Vagina (tissue), 2 donors: Measurements from ENCODE around the gene PRKAG2. TPM values are rescaled to one million over a fixed set of nuclear protein-coding genes. Genes with fewer than 3 reads are reported as not detected.

Experiments used
- DNase-seq, 2 donors: peaks; one replicate each; pipeline ENCODE4 v3.0.0-alpha.2; 2017; ENCODE audit errors: extremely low spot score in 2 of 2
- H3K27ac ChIP-seq: fragments of 200-600 bp; sonication (generic); one replicate; pipeline ENCODE4 v1.5.1; 2019
- H3K27me3 ChIP-seq: fragments of 200-600 bp; sonication (generic); one replicate; pipeline ENCODE4 v1.5.1; 2019
- H3K36me3 ChIP-seq, 2 donors: fragments of 200-600 bp; sonication (generic); one replicate each; pipeline ENCODE4 v1.5.1; 2017 to 2019
- H3K4me1 ChIP-seq: fragments of 200-600 bp; sonication (generic); one replicate; pipeline ENCODE4 v1.5.1; 2019
- H3K4me3 ChIP-seq, 2 donors: fragments of 200-600 bp; sonication (generic); 1 replicate in 1 of 2; 2 replicates in 1 of 2; pipeline ENCODE4 v1.5.1; 2016 to 2019
- H3K9me3 ChIP-seq: fragments of 200-600 bp; sonication (generic); one replicate; pipeline ENCODE4 v1.5.1; 2019
- POLR2A ChIP-seq, 2 donors: fragments of 450-650 bp; IDR thresholded peaks; one replicate each; pipeline ENCODE4 v1.6.1; 2017; ENCODE audit warnings: antibody characterized with exemption in 2 of 2, mild to moderate bottlenecking in 2 of 2, moderate library complexity in 2 of 2
- POLR2AphosphoS5 ChIP-seq, 2 donors: sonication (generic); formaldehyde crosslinking; IDR thresholded peaks; one replicate each; pipeline ENCODE4 v1.9.0; 2017; ENCODE audit warnings: antibody characterized with exemption in 2 of 2, mild to moderate bottlenecking in 2 of 2, low read depth in 1 of 2; ENCODE audit not compliant: insufficient read depth in 1 of 2
- intact Hi-C: fragments of 100-400 bp; cut with DNase I; formaldehyde crosslinking; loops from one replicate; pipeline ENCODE4 v1.15.1; 2023
- total RNA-seq: library from RNA; depleted of rRNA; stranded (reverse); fragments of >200 nt; gene quantifications from one replicate; pipeline ENCODE4 v1.2.3, GENCODE V29; 2016
- TF ChIP-seq, protein P1 (sequence below), 3 experiments: fragments of 450-650 bp in 2 of 3; fragments of 200-600 bp in 1 of 3; sonication (generic) in 1 of 3; IDR thresholded peaks; one replicate each; pipeline ENCODE4 v1.5.1; 2017 to 2019; ENCODE audit warnings: antibody characterized with exemption in 3 of 3, mild to moderate bottlenecking in 2 of 3, moderate library complexity in 2 of 3

Gene PRKAG2
- total RNA-seq, 1 donor from 2014 or later = 25.0 TPM

DNA sequence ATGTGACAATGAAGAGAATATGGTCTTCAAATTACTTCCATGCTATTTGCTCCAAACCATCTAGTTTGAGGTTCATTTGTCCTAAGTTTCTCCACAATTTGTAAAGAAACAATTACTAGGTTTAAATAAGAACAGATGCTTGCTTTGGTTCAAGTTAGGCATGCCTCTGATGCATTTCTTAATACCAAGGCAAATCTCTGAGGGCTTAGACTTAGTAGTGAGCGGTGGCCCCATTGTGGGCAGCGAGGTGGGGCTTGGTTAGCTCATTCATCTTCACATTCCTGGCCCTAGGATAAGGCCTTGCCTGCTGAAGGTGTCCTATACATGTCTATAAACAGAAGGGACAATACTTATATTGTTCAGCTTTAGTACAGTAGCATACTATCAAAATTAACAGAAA lies 304.8 kb downstream of the PRKAG2 start:
- H3K27ac ChIP-seq = no peak overlapping the region
- H3K4me1 ChIP-seq = peaks cover 7% of the 10 kb centered on the region
- no peaks in the 10 kb centered on the region for H3K27me3 ChIP-seq
- peak in 1 of 2 donors; percentile 16 for DNase-seq
- H3K9me3 ChIP-seq = no peaks in the 10 kb centered on the region
- H3K4me3 ChIP-seq = no peak overlapping the region
- H3K36me3 ChIP-seq = no peaks in the 10 kb centered on the region
- intact Hi-C loops = no loop called here
- TF ChIP-seq POLR2A (IDR thresholded peaks at IDR 0.05) (no peak), POLR2AphosphoS5 (IDR thresholded peaks at IDR 0.05; ENCODE audit: insufficient read depth in 1 of 2, low read depth in 1 of 2) (no peak)
- TF ChIP-seq, protein P1, sequence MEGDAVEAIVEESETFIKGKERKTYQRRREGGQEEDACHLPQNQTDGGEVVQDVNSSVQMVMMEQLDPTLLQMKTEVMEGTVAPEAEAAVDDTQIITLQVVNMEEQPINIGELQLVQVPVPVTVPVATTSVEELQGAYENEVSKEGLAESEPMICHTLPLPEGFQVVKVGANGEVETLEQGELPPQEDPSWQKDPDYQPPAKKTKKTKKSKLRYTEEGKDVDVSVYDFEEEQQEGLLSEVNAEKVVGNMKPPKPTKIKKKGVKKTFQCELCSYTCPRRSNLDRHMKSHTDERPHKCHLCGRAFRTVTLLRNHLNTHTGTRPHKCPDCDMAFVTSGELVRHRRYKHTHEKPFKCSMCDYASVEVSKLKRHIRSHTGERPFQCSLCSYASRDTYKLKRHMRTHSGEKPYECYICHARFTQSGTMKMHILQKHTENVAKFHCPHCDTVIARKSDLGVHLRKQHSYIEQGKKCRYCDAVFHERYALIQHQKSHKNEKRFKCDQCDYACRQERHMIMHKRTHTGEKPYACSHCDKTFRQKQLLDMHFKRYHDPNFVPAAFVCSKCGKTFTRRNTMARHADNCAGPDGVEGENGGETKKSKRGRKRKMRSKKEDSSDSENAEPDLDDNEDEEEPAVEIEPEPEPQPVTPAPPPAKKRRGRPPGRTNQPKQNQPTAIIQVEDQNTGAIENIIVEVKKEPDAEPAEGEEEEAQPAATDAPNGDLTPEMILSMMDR (IDR thresholded peaks at IDR 0.05) = no peak

DNA sequence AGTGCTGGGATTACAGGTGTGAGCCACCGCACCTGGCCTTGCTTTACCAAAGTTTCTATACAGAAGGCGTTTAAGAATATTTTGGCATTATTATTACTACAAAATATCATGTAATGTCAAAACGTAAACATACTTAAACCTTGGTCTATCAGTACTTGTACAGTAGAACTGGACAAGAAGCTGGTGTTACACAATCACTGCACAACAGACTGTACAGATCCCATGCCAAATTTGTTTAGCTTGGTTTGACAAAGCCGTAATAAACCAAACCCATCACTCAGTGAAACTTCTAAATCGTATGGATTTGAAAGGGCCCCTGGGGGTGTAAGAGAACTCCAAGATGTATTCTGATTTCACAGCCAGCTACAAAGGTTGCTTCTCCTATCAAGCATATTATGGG lies 305.4 kb downstream of the PRKAG2 start:
- no peaks in the 10 kb centered on the region for H3K36me3 ChIP-seq

DNA sequence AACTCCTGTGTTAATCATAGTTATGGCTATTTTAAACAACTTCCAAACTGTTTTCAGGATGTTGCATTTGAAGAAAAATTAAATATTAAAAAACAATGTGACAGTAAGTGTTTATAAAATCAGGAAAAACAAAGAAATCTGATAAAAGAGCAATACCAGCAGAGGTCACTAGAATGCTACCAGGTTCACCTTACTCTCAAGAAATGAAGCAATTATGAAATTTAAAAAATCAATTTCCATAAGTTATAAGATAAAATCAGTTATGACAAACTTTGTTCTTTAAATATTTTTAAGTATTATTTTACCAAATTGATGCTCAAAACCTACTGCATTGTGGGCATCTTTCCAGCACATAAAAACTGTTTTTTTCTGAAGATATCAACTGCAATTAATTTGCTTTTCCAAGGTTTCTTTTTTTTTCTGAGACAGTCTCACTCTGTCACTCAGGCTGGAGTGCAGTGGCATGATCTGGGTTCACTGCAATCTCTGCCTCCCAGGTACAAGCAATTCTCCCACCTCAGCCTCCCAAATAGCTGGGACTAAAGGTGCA lies 306.5 kb downstream of the PRKAG2 start:
- intact Hi-C loops = no loop called here
- DNase-seq = no peak
- TF ChIP-seq, protein P1 (IDR thresholded peaks at IDR 0.05) = peak in 1 of 3 experiments; percentile 15
- TF ChIP-seq POLR2A (IDR thresholded peaks at IDR 0.05) = no peak
- H3K27ac ChIP-seq = no peak overlapping the region
- peaks cover 18% of the 10 kb centered on the region for H3K4me1 ChIP-seq
- H3K9me3 ChIP-seq = no peaks in the 10 kb centered on the region
- H3K27me3 ChIP-seq = no peaks in the 10 kb centered on the region
- no peak overlapping the region for H3K4me3 ChIP-seq
- no peaks in the 10 kb centered on the region for H3K36me3 ChIP-seq

More for the DNA sequence above, 305.4 kb downstream of the PRKAG2 start:
- no peak overlapping the region for H3K4me3 ChIP-seq
- H3K9me3 ChIP-seq = no peaks in the 10 kb centered on the region
- H3K4me1 ChIP-seq = peaks cover 13% of the 10 kb centered on the region
- no peak overlapping the region for H3K27ac ChIP-seq
- TF ChIP-seq POLR2A (IDR thresholded peaks at IDR 0.05) (no peak), POLR2AphosphoS5 (IDR thresholded peaks at IDR 0.05; ENCODE audit: insufficient read depth in 1 of 2, low read depth in 1 of 2) (no peak)
- TF ChIP-seq, protein P1 (IDR thresholded peaks at IDR 0.05) = no peak
- intact Hi-C loops = no loop called here
- no peaks in the 10 kb centered on the region for H3K27me3 ChIP-seq
- DNase-seq = peak in 1 of 2 donors; percentile 25

DNA sequence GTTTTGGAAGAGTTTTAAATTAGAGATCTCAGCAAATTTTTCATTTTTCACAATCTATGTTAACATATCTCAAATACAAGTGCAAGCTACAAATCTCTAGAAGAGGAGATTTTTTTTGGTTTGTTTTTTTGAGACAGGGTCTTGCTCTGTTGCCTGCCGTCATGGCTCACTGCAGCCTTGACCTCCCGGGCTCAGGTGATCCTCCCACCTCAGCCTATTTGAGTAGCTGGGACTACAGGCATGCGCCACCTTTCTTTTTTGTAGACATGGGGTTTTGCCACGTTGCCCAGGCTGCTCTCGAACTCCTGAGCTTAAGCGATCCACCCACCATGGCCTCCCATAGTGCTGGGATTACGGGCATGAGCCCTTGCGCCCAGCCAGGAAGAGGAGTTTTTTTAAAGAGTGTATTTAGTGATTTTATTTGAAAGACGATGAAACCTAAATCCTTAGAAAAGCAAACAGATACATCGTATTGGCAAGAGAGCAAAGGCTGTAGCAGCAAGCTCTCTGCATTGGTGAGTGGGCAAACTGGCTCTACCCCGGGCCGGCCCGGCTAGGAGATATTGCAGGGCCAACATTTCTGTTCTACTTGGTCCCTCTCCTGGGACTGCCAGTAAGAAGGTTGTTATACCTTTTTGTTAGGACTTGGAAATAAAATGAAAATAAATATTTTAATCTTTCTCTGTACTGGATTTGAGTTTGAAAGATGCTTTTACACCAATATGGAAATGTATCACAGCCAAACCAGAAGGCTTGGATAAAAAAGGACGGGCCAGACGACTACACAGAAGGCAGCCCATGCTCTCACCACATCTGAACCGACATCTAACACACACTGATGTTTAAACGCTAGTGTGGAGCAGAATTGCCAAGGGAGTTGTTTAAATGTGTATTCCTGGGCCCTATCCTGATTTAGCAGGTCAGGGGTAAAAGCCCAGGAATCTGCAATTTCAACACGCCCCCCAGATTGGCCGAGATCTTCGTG lies 307.7 kb downstream of the PRKAG2 start:
- Histone ChIP-seq H3K4me3 (no peak overlapping the region), H3K36me3 (peaks cover 0 to 6% of the 10 kb centered on the region in 2 donors), H3K4me1 (peaks cover 18% of the 10 kb centered on the region), H3K27me3 (no peaks in the 10 kb centered on the region), H3K9me3 (no peaks in the 10 kb centered on the region), H3K27ac (no peak overlapping the region)
- DNase-seq = peak in 1 of 2 donors; percentile 70
- intact Hi-C loops = loop anchor here (5.0 kb wide), 1 partner anchor 193 kb away; no protein-coding TSS in a partner anchor
- TF ChIP-seq POLR2A (IDR thresholded peaks at IDR 0.05) (no peak), POLR2AphosphoS5 (IDR thresholded peaks at IDR 0.05; ENCODE audit: insufficient read depth in 1 of 2, low read depth in 1 of 2) (no peak)
- TF ChIP-seq, protein P1 (IDR thresholded peaks at IDR 0.05) = no peak
